AG09319 (cell line): ENCODE results near the gene PTPRF.

Experiments used
- DNase-seq: peaks from one replicate; pipeline ENCODE4 v3.0.0-alpha.2; 2010; ENCODE audit warnings: low read depth; ENCODE audit errors: extremely low read depth
- CTCF ChIP-seq: IDR thresholded peaks from 2 replicates; pipeline ENCODE4 v1.5.1; 2011; ENCODE audit warnings: low read depth, mild to moderate bottlenecking, inconsistent platforms, low read length, moderate library complexity

The PTPRF gene

GRCh38 chr1:43617011-43617410 lies 86.3 kb downstream of the PTPRF start:
- no peak for TF ChIP-seq CTCF
- DNase-seq, result no peak

GRCh38 chr1:43617668-43618067 lies 87.0 kb downstream of the PTPRF start:
- no peak for DNase-seq
- no peak for TF ChIP-seq CTCF

GRCh38 chr1:43618521-43619313 lies 88.0 kb downstream of the PTPRF start:
- no peak for DNase-seq
- no peak for TF ChIP-seq CTCF

- TF ChIP-seq CTCF, result no peak
- no peak for DNase-seq
Observed at GRCh38 chr1:43619314-43619790, 88.7 kb downstream of the PTPRF start.

- no peak for TF ChIP-seq CTCF
- DNase-seq, result no peak
Observed at GRCh38 chr1:43619996-43620920, 89.6 kb downstream of the PTPRF start.

- no peak for DNase-seq
Observed at GRCh38 chr1:43620956-43621355, 90.3 kb downstream of the PTPRF start.

More at GRCh38 chr1:43620956-43621355, 90.3 kb downstream of the PTPRF start:
- TF ChIP-seq CTCF, result no peak
